ENCODE measurements around the gene LRRC8C.

Gene LRRC8C

DNA sequence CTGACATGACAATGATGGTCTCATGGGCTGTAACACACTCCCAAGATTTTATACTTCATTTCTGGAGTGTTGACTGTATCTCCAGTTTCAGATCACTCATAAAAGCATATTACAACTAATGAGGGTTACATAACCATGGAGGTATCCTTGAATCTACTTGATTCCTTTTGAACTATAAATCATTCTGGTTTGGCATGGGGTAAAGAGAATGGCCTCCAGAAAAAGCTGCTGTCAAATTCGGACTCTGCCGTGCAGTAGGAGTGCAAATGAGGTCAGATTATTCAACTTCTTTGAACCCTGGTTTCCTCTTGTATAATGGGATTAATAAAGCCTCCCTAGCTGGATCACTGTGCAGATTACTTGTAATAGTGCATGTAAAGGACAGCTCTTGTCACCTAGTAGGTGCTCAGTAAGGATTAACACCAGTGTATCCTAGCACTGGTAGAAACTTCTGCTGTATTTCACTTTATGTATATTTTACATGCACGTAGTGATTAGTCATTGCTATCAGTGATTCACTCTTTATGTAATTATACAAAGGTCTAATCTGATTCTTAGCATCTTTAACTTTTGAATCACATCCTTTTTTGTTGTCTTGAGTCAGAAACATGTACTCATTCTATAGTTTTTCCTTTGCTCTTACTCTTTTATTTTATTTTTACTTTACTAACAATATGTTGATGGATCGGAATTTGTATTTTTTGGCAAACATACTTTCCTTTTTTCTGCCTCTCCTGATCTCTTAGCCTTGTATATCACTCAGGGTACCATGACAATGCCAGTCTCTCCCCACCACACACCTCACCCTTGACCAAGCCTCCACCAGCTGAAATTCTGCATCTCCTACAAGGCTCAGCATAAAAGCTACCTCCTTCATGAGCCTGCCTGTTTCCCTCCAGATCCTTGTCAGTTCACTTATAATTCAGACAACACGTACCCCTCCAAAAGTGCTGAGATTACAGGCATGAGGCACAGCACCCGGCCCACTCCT, 3.2 kb downstream of the LRRC8C start:
- DNase-seq = no peak

DNA sequence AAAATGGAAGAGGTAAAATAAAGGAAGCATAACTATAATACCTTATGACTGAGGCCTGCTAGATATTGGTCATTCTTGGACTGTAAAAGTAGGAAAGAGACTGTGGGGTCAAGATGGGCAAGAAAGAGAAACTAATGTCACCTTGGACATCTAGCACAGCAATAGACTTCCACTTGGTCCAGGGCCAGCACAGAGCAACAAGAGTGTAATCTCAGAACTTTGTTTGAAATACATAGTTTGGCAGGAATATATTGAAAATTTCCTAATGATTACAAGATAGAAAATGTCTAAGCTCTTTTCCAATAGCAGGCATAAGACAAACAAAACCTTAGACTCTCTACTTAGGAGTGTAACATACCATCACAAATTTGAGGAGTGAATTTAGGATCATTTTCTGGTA, 4.6 kb downstream of the LRRC8C start:
- DNase-seq = no peak

- DNase-seq = no peak
These were observed 7.5 kb downstream of the LRRC8C start for GRCh38 chr1:89640440-89640839.

- no peak for DNase-seq
These were observed 8.9 kb downstream of the LRRC8C start for GRCh38 chr1:89641781-89642180.

DNA sequence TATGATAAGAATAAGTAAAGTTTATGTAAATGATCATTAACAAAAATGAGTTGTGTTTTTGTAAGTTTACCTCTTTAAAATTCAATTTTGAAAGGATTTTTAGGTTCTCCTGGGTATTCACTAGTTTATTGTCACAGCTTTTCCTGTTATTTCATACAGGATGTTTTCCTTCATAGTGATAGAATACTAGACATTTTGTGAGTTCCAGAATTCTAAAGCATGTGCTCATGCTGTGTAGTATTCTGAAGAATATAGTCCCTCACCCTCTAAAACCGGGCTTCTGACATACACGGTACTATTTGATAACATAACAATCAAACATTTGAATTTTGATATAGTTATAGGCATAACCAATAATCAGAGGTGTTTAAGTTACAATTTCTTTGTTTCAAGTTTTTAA, 10.7 kb downstream of the LRRC8C start:
- DNase-seq = no peak

DNA sequence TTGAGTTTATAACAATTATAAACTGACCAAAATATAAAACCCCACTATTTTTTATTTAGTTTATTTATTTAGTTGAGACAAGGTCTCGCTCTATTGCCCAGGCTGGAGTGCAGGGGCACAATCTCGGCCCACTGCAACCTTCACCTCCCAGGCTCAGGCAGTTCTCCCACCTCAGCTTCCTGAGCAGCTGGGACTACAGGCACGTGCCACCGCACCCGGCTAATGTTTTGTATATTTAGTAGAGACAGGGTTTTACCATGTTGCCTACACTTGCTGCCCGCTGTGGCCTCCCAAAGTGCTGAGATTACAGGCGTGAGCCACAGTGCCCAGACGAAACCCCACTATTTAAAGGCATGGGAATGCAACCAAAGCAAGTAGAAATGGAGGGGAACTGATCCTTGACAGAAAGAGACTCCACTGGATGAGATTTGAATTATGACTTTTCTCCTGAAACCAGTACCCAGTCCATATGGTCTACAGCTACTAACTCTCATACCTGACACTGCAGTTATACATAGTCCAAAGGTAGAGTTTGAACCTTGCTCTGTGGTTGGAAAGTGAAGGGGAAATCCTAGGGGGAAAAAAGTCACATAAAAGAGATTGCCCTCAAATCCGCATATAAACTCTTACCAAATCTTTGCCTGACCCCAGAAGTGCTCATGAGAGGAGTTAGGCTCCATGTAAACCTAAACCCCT, 11.3 kb downstream of the LRRC8C start:
- DNase-seq = no peak

DNA sequence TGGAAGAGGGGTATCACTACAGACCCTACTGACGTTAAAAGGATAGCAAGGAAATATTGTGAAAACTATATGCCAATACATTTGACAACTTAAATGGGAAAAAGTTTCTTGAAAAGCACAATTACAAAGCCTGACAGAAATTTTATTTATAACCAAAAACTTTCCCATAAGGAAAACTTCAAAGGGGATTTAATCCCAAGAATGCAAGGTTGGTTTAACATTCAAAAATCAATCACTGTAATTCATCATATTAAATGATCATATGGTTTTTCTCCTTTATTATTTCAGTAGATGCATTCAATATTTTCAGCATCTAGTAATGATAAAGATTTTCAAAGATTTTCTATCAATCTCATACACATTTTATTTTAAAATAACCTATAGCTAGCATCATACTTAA, 13.3 kb downstream of the LRRC8C start:
- no peak for DNase-seq

- no peak for DNase-seq
These were observed 16.9 kb downstream of the LRRC8C start for GRCh38 chr1:89649783-89650182.

DNA sequence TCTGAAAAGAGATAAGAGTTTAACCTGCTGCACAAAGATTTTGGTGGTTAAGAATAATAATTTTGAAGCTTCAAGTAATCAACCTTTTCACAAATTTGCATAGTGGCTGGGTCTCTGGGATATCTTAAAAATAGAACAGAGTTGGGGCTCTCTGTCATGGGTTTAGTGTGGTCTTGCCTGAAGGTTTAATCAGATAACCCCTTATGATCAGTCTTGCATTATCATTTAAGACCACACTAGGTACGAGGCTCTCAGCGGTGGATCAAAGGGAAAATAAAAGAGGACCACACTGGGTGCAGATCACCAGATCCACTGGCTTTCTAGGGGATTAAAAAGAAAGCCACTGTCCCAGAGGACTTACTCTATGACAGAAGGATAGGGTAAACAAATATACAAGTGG, 19.5 kb downstream of the LRRC8C start:
- no peak for DNase-seq

GRCh38 chr1:89657886-89658285, 25.0 kb downstream of the LRRC8C start:
- DNase-seq = no peak

GRCh38 chr1:89659322-89660081, 26.6 kb downstream of the LRRC8C start:
- DNase-seq = no peak

DNA sequence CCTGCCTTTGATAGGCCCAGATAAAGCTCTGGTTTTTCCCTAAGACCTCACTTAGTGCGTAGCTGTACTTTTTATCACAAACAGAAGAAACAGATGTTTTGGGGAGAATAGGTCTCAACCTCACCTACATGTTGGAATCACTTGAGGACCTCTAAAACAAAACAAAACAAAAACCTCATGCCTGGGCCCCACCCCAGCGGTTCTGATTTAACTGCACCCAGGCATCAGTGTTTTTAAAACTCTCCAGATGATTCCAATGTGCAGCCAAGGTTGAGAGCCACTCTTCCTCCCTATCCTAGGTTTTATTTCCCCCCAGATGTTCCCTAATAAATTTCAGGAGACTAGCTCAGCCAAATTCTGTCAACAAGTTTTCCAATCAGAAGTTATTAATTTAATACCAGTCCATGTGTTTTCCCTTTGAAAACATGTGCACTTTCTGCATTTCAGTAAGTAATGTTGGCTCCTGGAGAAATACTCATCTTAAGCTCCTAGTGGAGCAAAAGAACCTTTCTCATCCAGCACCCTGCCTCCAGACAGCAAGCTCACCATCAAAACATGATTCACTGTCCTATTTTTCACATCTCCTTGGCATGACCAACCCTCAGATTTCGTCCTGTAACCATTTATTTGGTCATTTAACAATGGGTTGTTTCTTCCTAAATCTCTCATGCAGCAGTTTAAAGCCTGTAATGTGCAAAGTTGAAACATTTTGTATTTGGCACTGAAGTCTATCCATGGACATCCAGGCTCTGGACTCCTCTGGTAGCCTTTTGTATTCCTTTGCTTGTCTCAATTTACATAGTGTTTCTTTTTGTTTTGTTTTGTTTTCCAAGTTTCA, 27.5 kb downstream of the LRRC8C start:
- DNase-seq = no peak

- no peak for DNase-seq
These were observed 33.0 kb downstream of the LRRC8C start for GRCh38 chr1:89665941-89666340.

GRCh38 chr1:89666640-89667039, 33.7 kb downstream of the LRRC8C start:
- no peak for DNase-seq

GRCh38 chr1:89667691-89668090, 34.8 kb downstream of the LRRC8C start:
- DNase-seq = no peak

- DNase-seq = no peak
These were observed 36.0 kb downstream of the LRRC8C start for GRCh38 chr1:89668961-89669360.

- no peak for DNase-seq
These were observed 36.5 kb downstream of the LRRC8C start for GRCh38 chr1:89669441-89669840.

- DNase-seq = peak; percentile 39
These were observed 37.2 kb downstream of the LRRC8C start for GRCh38 chr1:89670163-89670562.

DNA sequence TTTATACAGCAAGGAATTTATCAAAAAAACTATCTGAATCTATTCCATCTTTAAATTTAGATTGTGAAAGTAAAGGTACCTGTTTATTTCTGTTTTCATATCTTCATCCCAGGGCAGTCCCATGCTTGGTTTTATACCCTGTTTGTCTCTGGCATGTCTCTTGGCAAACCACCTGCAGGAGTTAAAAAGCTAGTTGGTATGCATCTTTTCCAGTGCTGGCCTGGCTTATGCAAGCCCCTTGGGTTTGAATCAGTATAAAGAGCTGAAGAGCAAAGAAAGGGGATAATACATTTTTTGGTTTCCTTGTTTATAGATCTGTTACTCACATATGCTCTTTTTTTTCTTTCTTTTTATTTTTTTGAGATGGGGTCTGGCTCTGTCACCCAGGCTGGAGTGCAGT, 37.8 kb downstream of the LRRC8C start:
- no peak for DNase-seq

DNA sequence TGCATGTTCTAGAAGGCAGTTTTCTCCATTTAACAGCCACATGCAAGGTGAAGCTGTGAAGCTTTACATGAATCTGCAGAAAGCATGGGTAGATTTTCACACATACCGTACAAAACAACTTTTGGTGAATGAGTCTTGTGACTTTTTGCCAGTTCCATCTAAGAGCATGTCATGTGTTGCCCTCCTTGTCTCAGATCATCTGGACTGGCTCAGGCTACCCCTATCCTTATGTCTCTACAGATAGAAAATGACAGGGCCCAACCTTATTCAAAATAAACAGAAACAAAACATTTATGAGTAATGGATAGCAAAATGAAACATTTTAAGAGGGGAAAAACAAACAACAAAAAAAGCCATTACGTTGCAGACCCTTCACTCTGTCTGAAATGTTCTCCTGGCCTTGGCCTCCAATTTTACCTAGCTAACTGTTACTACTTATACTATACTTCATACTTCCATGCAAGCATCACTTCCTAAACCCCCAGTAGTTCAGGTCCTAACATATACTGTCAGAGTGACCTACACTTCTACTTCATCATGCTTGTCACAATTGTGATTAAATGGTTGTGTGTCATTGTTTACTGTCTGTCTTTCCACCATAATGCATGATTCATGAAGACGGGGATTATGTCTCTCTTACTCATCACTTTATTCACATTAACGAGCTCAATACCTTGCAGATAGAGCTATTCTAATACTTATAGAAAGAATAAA, 39.0 kb downstream of the LRRC8C start:
- DNase-seq = no peak

- DNase-seq = no peak
These were observed 39.7 kb downstream of the LRRC8C start for GRCh38 chr1:89672489-89673183.
